Small intestine (tissue), 7 donors: ENCODE measurements around the gene PLEKHM1. TPM values are rescaled to one million over a fixed set of nuclear protein-coding genes. Genes with fewer than 3 reads are reported as not detected.
A peak's percentile ranks its signal among the peaks of the same experiment; 100 is the strongest.

Experiments
- DNase-seq, 2 donors: peaks; one replicate each; pipeline versions ENCODE4 v3.0.0 to v3.0.0-alpha.2; 2013
- FAIRE-seq: peaks from 2 replicates; lab custom pipeline; 2012; peaks lifted over from hg19 to GRCh38; lab: Jason Lieb, UNC
- H3K27ac ChIP-seq, 3 donors: one replicate each; pipeline ENCODE4 v1.5.1; 2013; ENCODE audit warnings: low read length in 2 of 3, mild to moderate bottlenecking in 2 of 3, control low read depth in 1 of 3, inconsistent platforms in 1 of 3, low read depth in 1 of 3, moderate library complexity in 1 of 3
- H3K27me3 ChIP-seq, 3 donors: one replicate each; pipeline ENCODE4 v1.6.1; 2013; ENCODE audit warnings: low read length in 3 of 3, inconsistent platforms in 1 of 3; ENCODE audit not compliant: control insufficient read depth in 3 of 3, insufficient read depth in 3 of 3
- H3K36me3 ChIP-seq, 3 donors: one replicate each; pipeline ENCODE4 v1.6.1; 2013; ENCODE audit warnings: low read length in 3 of 3, inconsistent platforms in 1 of 3, low read depth in 1 of 3, mild to moderate bottlenecking in 1 of 3, moderate library complexity in 1 of 3; ENCODE audit not compliant: control insufficient read depth in 3 of 3, insufficient read depth in 2 of 3
- H3K4me1 ChIP-seq, 3 donors: one replicate each; pipeline ENCODE4 v1.6.1; 2013; ENCODE audit warnings: low read length in 2 of 3, inconsistent platforms in 1 of 3, low read depth in 1 of 3, mild to moderate bottlenecking in 1 of 3, moderate library complexity in 1 of 3; ENCODE audit not compliant: control insufficient read depth in 3 of 3, insufficient read depth in 2 of 3
- H3K4me3 ChIP-seq, 3 donors: one replicate each; pipeline ENCODE4 v1.5.1; 2013; ENCODE audit warnings: low read length in 3 of 3, control low read depth in 1 of 3, inconsistent platforms in 1 of 3, low read depth in 1 of 3, mild to moderate bottlenecking in 1 of 3, moderate library complexity in 1 of 3
- H3K9me3 ChIP-seq, 2 donors: one replicate each; pipeline ENCODE4 v1.6.1; 2013; ENCODE audit warnings: low read depth in 1 of 2, low read length in 1 of 2; ENCODE audit not compliant: control insufficient read depth in 2 of 2, insufficient read depth in 1 of 2
- WGBS, 3 donors: extraction: QIAGEN DNeasy Blood & Tissue Kit; methylation state at CpG; one replicate each; pipeline ENCODE4 v1.1.7; 2013; 5-methylcytosine and 5-hydroxymethylcytosine counted together
- polyA plus RNA-seq, 4 donors: library from polyadenylated mRNA; stranded (reverse) in 3 of 4; unstranded in 1 of 4; fragments of 200-250 nt in 3 of 4; fragments of 120-200 nt in 1 of 4; gene quantifications; one replicate each; pipeline versions ENCODE4 v1.2.1 to v1.2.3, GENCODE V29; 2013
- donor health status: healthy with polysubstance abuse.
- donor health status: control.
- donor health status: control.
- donor health status: Bipolar disorder and iron deficiency.
- donor health status: healthy.

PLEKHM1 gene
- polyA plus RNA-seq, 4 donors = 12.2 to 21.6 (median 13.0) TPM

DNA sequence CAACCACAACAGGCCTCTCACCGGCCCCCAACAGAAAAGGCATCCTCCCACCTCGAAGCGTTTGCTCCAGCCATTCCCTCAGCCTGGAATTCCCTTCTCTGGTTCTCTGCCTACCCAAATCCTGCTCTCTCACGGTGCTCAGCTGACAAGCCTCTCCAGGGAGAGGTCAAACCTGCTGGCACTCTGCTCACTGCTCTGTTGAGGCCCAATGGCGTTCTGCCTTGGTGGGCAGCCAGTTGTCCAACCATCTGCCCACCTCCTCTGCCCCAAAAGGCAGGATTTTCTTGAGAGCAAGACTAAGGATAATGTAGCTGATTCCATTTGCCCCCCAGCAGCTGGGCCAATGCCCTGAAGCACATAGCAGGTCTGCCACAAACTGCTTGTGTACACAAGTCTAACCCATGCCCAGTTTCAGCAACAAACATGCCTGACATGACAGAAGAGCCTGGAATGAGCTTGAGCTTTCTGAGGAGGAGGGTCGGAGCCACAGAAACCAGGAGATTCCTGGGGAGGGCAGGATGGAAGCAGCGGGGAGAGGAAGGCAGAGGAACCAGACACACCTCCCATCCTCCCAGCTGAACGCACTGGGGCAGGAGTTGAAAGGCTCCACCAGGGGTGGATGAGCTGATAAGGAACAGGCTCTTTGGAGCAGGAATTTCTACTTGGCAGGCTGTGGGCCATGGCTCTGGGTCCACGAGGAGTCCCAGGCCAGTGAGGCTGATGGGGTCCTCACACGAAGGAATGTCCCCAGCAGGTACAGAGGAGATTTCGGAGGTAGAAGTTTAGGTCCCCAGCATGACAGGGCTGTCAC, 81.7 kb downstream of the PLEKHM1 start:
- Histone ChIP-seq H3K27me3 (no peaks in the 10 kb centered on the region), H3K36me3 (peaks cover 9 to 79% (median 10%) of the 10 kb centered on the region in 3 donors), H3K9me3 (no peaks in the 10 kb centered on the region), H3K27ac (peak overlapping the region; percentile 72 to 95 (median 82)), H3K4me3 (peak overlapping the region in 1 of 3 donors; percentile 47), H3K4me1 (peaks cover 11 to 93% (median 13%) of the 10 kb centered on the region in 3 donors)
- 32 to 44% (median 36%) methylated on average over 11 of the region's 11 CpGs for WGBS, 3 donors
- DNase-seq (peak in 1 of 2 donors; percentile 62), FAIRE-seq (no peak)

DNA sequence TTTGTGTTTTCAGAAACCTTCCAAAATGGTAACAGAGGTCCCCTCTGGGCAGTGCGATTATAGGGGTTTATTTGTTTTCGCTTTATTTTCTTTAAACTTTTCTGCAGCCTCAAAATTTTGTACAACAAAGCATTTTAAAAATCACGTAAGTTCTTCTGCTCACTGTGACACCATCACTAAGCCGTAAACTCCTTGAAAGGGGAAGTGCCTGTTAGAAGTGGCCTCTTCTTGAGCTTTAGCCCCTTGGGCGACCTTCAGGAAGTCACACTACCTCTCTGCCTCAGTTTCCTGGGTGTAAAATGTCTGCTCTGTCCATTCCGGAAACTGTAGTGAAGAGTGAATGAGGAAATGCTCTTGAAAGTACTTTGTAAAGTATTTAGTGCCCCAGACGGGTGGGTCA, 84.4 kb downstream of the PLEKHM1 start:
- H3K27ac ChIP-seq = peak overlapping the region; percentile 82 to 98 (median 95)
- DNase-seq (peak in 1 of 2 donors; percentile 86), FAIRE-seq (no peak)
- H3K9me3 ChIP-seq = no peaks in the 10 kb centered on the region
- peaks cover 7 to 74% (median 11%) of the 10 kb centered on the region in 3 donors for H3K4me1 ChIP-seq
- H3K36me3 ChIP-seq = peaks cover 9 to 78% (median 26%) of the 10 kb centered on the region in 3 donors
- peak overlapping the region in 2 of 3 donors; percentile 48 to 49 for H3K4me3 ChIP-seq
- 21 to 51% (median 33%) methylated on average over 7 of the region's 7 CpGs for WGBS, 3 donors
- H3K27me3 ChIP-seq = no peaks in the 10 kb centered on the region

- Histone ChIP-seq H3K27ac (peak overlapping the region; percentile 82 to 98 (median 95)), H3K27me3 (no peaks in the 10 kb centered on the region), H3K4me3 (peak overlapping the region in 2 of 3 donors; percentile 48 to 49), H3K36me3 (peaks cover 9 to 78% (median 26%) of the 10 kb centered on the region in 3 donors), H3K4me1 (peaks cover 6 to 68% (median 8%) of the 10 kb centered on the region in 3 donors), H3K9me3 (no peaks in the 10 kb centered on the region)
- 22 to 40% (median 24%) methylated on average over 39 to 48 of the region's 48 CpGs for WGBS, 3 donors
- DNase-seq (peak; percentile 95 to 97), FAIRE-seq (no peak)
Measured at GRCh38 chr17:45405250-45406086, 85.1 kb downstream of the PLEKHM1 start.

- no peak overlapping the region for H3K4me3 ChIP-seq
- H3K4me1 ChIP-seq = peaks cover 5 to 62% (median 8%) of the 10 kb centered on the region in 3 donors
- DNase-seq = no peak
- no peaks in the 10 kb centered on the region for H3K27me3 ChIP-seq
- FAIRE-seq = no peak
- H3K27ac ChIP-seq = peak overlapping the region; percentile 67 to 81 (median 70)
- H3K36me3 ChIP-seq = peaks cover 9 to 78% (median 31%) of the 10 kb centered on the region in 3 donors
- WGBS, 3 donors = 37 to 59% (median 55%) methylated on average over 13 to 14 of the region's 14 CpGs
- H3K9me3 ChIP-seq = no peaks in the 10 kb centered on the region
Measured at GRCh38 chr17:45404870-45405249, 85.7 kb downstream of the PLEKHM1 start.

DNA sequence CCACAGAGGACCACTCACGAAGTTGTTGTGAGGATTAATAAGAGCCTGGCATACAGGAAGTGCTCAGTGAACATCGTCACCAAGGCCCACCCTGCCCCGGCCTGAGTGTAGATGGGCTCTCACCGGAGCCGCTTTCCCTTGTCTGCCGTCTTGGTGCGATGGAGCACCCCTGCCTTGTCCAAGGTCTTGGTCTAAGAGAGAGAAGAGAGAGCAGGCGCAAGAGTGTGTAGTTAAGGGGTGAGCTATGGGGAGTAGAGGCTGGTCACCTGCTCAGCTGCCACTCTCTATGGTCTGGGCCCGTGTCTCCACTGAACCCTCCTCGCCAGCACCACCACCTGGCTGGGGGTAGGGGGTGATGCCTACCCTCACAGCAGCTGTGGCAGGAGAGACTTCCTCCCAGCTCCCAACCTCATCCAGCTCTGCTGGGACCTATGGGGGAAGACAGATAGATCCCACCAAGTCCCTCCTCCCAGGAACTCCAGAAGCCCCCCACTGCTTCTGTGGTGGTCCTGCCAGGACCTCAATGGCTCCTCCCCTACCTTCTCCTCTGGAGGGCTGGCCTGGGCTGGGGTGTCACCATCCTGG, 86.5 kb downstream of the PLEKHM1 start:
- Histone ChIP-seq H3K4me1 (peaks cover 4 to 53% (median 4%) of the 10 kb centered on the region in 3 donors), H3K27me3 (no peaks in the 10 kb centered on the region), H3K9me3 (no peaks in the 10 kb centered on the region), H3K27ac (peak overlapping the region in 2 of 3 donors; percentile 70 to 81), H3K4me3 (no peak overlapping the region), H3K36me3 (peaks cover 9 to 76% (median 34%) of the 10 kb centered on the region in 3 donors)
- WGBS, 3 donors = 92 to 93% (median 93%) methylated on average over 10 of the region's 10 CpGs
- DNase-seq (no peak), FAIRE-seq (no peak)

- H3K4me1 ChIP-seq = peaks cover 0 to 42% (median 2%) of the 10 kb centered on the region in 3 donors
- H3K9me3 ChIP-seq = no peaks in the 10 kb centered on the region
- H3K27me3 ChIP-seq = no peaks in the 10 kb centered on the region
- DNase-seq = no peak
- no peak for FAIRE-seq
- no peak overlapping the region for H3K27ac ChIP-seq
- no peak overlapping the region for H3K4me3 ChIP-seq
- 31 to 78% (median 53%) methylated on average over 1 of the region's 1 CpG for WGBS, 3 donors
- peaks cover 12 to 76% (median 37%) of the 10 kb centered on the region in 3 donors for H3K36me3 ChIP-seq
Measured at GRCh38 chr17:45402916-45403315, 87.6 kb downstream of the PLEKHM1 start.

GRCh38 chr17:45398800-45399199, 91.7 kb downstream of the PLEKHM1 start:
- no peak for FAIRE-seq

DNA sequence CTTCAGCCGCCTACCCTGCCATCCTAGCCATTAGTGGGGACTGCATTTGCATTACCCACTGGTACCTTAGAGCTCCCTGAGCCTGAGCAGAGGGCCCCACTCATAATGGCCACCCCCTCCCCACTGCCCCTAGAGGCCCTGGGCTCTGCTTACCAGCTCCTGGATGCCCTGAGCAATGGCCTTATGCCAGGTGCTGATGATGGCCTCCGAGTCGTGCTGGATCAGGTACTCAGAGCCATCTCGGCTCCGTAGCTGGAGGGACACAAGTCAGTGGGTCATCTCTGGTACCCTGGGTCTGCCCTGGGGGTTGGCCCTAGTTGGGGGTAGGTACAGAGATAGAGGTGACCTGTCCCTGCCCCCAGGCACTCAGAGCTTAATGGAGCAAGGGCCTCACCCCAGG, 92.7 kb downstream of the PLEKHM1 start:
- no peak for FAIRE-seq
- WGBS, 3 donors = 86 to 90% (median 89%) methylated on average over 5 of the region's 5 CpGs
- H3K27ac ChIP-seq = no peak overlapping the region
- H3K4me3 ChIP-seq = no peak overlapping the region
- H3K27me3 ChIP-seq = no peaks in the 10 kb centered on the region
- no peak for DNase-seq
- H3K36me3 ChIP-seq = peaks cover 8 to 89% (median 40%) of the 10 kb centered on the region in 3 donors
- peaks cover 0 to 7% of the 10 kb centered on the region in 2 donors for H3K9me3 ChIP-seq
- peaks cover 0 to 26% (median 0%) of the 10 kb centered on the region in 3 donors for H3K4me1 ChIP-seq

More at GRCh38 chr17:45398800-45399199, 91.7 kb downstream of the PLEKHM1 start:
- Histone ChIP-seq H3K4me3 (no peak overlapping the region), H3K27ac (no peak overlapping the region), H3K4me1 (peaks cover 0 to 21% (median 0%) of the 10 kb centered on the region in 3 donors), H3K9me3 (peaks cover 0 to 7% of the 10 kb centered on the region in 2 donors), H3K27me3 (no peaks in the 10 kb centered on the region), H3K36me3 (peaks cover 8 to 91% (median 48%) of the 10 kb centered on the region in 3 donors)
- DNase-seq = no peak
- WGBS, 3 donors = 77 to 84% (median 77%) methylated on average over 5 of the region's 5 CpGs
